ENCODE results near the gene PRKCG. TPM values are rescaled to one million over a fixed set of nuclear protein-coding genes. Genes with fewer than 3 reads are reported as not detected.

The PRKCG gene
- total and polyA plus RNA-seq, 12 donors, result not detected

- Histone ChIP-seq H3K27me3 (peaks cover 22% of the 10 kb centered on the region), H3K27ac (no peak overlapping the region), H3K4me3 (peak overlapping the region in 2 of 4 donors; percentile 53 to 61), H3K9me3 (replicated peaks in 1 of 3) (no peaks in the 10 kb centered on the region), H3K4me1 (replicated peaks in 1 of 2) (peaks cover 0 to 17% of the 10 kb centered on the region in 2 donors), H3K36me3 (replicated peaks in 1 of 2) (peaks cover 0 to 1% of the 10 kb centered on the region in 2 donors)
- intact Hi-C loops (cut with DNase I), result no loop called here
- TF ChIP-seq CTCF (IDR thresholded peaks at IDR 0.05) (no peak), POLR2A (IDR thresholded peaks at IDR 0.05) (no peak)
- DNase-seq, result peak; percentile 73 to 92 (median 80)
- WGBS, 4 donors, result 0 to 2% (median 1%) methylated on average over 16 to 51 of the region's 51 CpGs
Observed at GRCh38 chr19:53879140-53880081, 2.6 kb upstream of the PRKCG start.

- Histone ChIP-seq H3K4me3 (no peak overlapping the region), H3K9me3 (replicated peaks in 1 of 3) (no peaks in the 10 kb centered on the region), H3K4me1 (replicated peaks in 1 of 2) (peaks cover 0 to 17% of the 10 kb centered on the region in 2 donors), H3K27me3 (peaks cover 22% of the 10 kb centered on the region), H3K36me3 (replicated peaks in 1 of 2) (no peaks in the 10 kb centered on the region), H3K27ac (no peak overlapping the region)
- WGBS, 4 donors, result 18 to 27% (median 24%) methylated on average over 5 to 6 of the region's 6 CpGs
- TF ChIP-seq POLR2A (IDR thresholded peaks at IDR 0.05), result no peak
- TF ChIP-seq CTCF (IDR thresholded peaks at IDR 0.05), result no peak
- DNase-seq, result no peak
- intact Hi-C loops (cut with DNase I), result no loop called here
Observed at GRCh38 chr19:53880711-53881481, 1.1 kb upstream of the PRKCG start.

- no peaks in the 10 kb centered on the region for H3K9me3 ChIP-seq (replicated peaks in 1 of 3)
- no peak for TF ChIP-seq POLR2A (IDR thresholded peaks at IDR 0.05)
- TF ChIP-seq CTCF (IDR thresholded peaks at IDR 0.05), result no peak
- H3K27me3 ChIP-seq, result peaks cover 30% of the 10 kb centered on the region
- intact Hi-C loops (cut with DNase I), result no loop called here
- H3K36me3 ChIP-seq (replicated peaks in 1 of 2), result no peaks in the 10 kb centered on the region
- 3 to 4% (median 4%) methylated on average over 15 to 18 of the region's 18 CpGs for WGBS, 4 donors
- no peak overlapping the region for H3K4me3 ChIP-seq
- peaks cover 0 to 17% of the 10 kb centered on the region in 2 donors for H3K4me1 ChIP-seq (replicated peaks in 1 of 2)
- no peak overlapping the region for H3K27ac ChIP-seq
- no peak for DNase-seq
Observed at GRCh38 chr19:53882391-53883050, 524 bp downstream of the PRKCG start.

- Histone ChIP-seq H3K4me3 (no peak overlapping the region), H3K4me1 (replicated peaks in 1 of 2) (peaks cover 0 to 17% of the 10 kb centered on the region in 2 donors), H3K9me3 (replicated peaks in 1 of 3) (no peaks in the 10 kb centered on the region), H3K27ac (no peak overlapping the region), H3K36me3 (replicated peaks in 1 of 2) (no peaks in the 10 kb centered on the region), H3K27me3 (peaks cover 30% of the 10 kb centered on the region)
- no peak for DNase-seq
- TF ChIP-seq POLR2A (IDR thresholded peaks at IDR 0.05), result no peak
- no peak for TF ChIP-seq CTCF (IDR thresholded peaks at IDR 0.05)
- intact Hi-C loops (cut with DNase I), result no loop called here
- 0 to 7% (median 1%) methylated on average over 3 to 19 of the region's 19 CpGs for WGBS, 4 donors
Observed at GRCh38 chr19:53883231-53883661, 1.2 kb downstream of the PRKCG start.
